Erythroblast (primary cell): Measurements from ENCODE around the gene TBC1D1.

Experiments used
- DNase-seq, 2 experiments: peaks; one replicate each; lab custom pipeline; 2025; lab: John Stamatoyannopoulos, UW
- GATA1 ChIP-seq: IDR thresholded peaks from 2 replicates; pipeline ENCODE4 v1.6.1; 2011; ENCODE audit warnings: low read depth, mild to moderate bottlenecking, control low read depth, low read length, moderate library complexity
- POLR2A ChIP-seq: IDR thresholded peaks from 2 replicates; pipeline ENCODE4 v1.6.1; 2011; ENCODE audit warnings: mild to moderate bottlenecking, low read length

The TBC1D1 gene

GRCh38 chr4:38086151-38086848 lies 195.4 kb downstream of the TBC1D1 start:
- TF ChIP-seq GATA1 (no peak), POLR2A (no peak)
- DNase-seq = no peak

DNA sequence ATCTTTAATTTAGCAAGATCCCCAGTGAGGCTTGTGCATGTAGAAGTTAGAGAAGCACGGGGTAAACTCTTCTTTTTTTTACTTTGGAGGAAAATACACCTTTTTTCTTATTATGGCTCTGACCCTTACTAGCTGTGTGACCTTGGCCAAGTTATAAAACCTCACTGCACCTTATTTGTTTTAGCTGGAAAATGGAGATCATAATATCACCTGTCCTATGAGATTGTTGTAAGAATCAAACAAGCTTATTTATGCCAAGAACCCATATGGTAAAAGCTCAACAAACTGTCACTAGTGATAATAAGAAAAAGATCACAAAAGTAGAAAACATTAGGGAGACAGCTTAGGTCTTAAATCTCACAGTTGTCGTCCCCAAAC lies 196.0 kb downstream of the TBC1D1 start:
- TF ChIP-seq POLR2A (no peak), GATA1 (no peak)
- DNase-seq = no peak

- TF ChIP-seq GATA1 = no peak
- TF ChIP-seq POLR2A = no peak
- no peak for DNase-seq
Measured at GRCh38 chr4:38088321-38088720, 197.4 kb downstream of the TBC1D1 start.

DNA sequence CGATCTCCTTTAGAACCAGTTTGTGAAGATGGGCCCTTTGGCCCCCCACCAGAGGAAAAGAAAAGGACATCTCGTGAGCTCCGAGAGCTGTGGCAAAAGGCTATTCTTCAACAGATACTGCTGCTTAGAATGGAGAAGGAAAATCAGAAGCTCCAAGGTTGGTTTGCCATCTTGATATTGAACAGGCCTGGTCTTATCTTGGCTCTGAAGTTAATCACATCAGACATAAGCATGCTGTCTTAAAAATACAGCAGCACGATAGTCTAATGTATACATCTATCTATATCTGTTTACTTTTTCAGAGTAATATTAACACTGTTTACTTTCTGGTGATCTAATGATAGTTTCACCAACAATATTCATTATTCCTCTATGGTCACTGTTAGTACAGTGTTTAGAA lies 199.1 kb downstream of the TBC1D1 start:
- DNase-seq = no peak
- TF ChIP-seq GATA1 (no peak), POLR2A (no peak)

- TF ChIP-seq GATA1 (no peak), POLR2A (no peak)
- DNase-seq = no peak
Measured at GRCh38 chr4:38090455-38091246, 199.8 kb downstream of the TBC1D1 start.

GRCh38 chr4:38091636-38092035 lies 200.8 kb downstream of the TBC1D1 start:
- DNase-seq = no peak
- TF ChIP-seq POLR2A = no peak
- no peak for TF ChIP-seq GATA1

GRCh38 chr4:38092701-38093100 lies 201.8 kb downstream of the TBC1D1 start:
- TF ChIP-seq POLR2A (no peak), GATA1 (no peak)
- no peak for DNase-seq

- DNase-seq = peak; percentile 66 to 89
- no peak for TF ChIP-seq GATA1
- no peak for TF ChIP-seq POLR2A
Measured at GRCh38 chr4:38094419-38094818, 203.5 kb downstream of the TBC1D1 start.

DNA sequence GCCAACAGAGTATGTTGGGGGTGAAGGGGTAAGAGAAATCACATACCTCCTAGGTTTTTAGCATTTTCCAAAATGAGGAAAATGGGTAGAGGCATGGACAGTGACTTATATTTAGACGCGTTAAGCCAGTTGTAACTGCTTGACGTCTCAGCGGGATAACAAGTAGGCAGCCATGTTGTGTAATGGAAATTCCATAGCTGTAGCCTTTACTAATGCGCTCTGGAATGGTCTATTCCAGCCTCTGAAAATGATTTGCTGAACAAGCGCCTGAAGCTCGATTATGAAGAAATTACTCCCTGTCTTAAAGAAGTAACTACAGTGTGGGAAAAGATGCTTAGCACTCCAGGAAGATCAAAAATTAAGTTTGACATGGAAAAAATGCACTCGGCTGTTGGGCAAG lies 204.8 kb downstream of the TBC1D1 start:
- no peak for DNase-seq

DNA sequence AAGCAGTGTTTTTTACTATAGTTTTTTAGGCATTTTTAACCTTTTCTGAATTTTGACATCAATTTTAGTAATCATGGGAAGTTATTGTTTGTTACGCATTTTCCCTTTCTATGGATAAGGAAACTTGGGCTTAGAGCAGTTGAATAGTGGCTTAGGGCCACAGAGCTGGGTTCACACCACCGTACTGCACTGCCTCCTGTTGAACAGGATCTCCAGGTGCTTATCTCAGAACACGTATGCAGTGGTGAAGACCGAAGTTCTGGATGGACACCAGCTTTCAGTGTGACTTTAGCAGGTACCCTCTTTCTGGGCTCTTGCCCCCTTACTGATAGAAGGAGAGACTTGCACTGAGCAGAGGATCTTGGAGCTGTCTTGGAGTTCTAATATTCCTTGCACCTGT lies 206.9 kb downstream of the TBC1D1 start:
- TF ChIP-seq POLR2A = no peak
- no peak for TF ChIP-seq GATA1
- no peak for DNase-seq

More for the DNA sequence above, 204.8 kb downstream of the TBC1D1 start:
- TF ChIP-seq POLR2A (no peak), GATA1 (no peak)

GRCh38 chr4:38099020-38099600 lies 208.2 kb downstream of the TBC1D1 start:
- DNase-seq = no peak
- TF ChIP-seq POLR2A = no peak
- TF ChIP-seq GATA1 = no peak

GRCh38 chr4:38099908-38100407 lies 209.1 kb downstream of the TBC1D1 start:
- no peak for DNase-seq
- TF ChIP-seq GATA1 = no peak
- no peak for TF ChIP-seq POLR2A

GRCh38 chr4:38100474-38101255 lies 209.8 kb downstream of the TBC1D1 start:
- no peak for DNase-seq
- TF ChIP-seq POLR2A = no peak

DNA sequence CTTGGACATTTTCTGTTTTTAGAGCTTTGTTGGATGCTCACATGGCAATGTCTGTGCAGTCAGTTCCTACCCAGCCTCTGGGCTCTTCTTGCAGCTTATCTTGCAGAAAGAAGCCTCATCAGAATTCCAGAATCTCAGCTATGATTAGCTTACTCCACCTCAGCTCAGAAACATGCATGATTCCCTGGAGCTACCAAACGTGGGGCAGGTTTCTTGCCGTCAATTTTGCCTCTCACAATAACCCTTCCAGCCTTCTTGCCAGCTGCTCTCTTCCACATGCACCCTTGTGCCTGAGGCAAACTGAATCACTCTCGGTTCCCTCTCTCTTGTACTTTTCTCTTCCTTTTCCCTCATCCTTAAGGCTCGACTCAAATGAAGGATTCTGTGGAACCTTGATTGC lies 210.7 kb downstream of the TBC1D1 start:
- TF ChIP-seq POLR2A = no peak
- no peak for TF ChIP-seq GATA1
- no peak for DNase-seq
